ENCODE results near the gene FBXO44.

GRCh38 chr1:11659748-11660147 lies 5.1 kb downstream of the FBXO44 start:
- TF ChIP-seq CTCF (conservative IDR thresholded peaks at IDR 0.05; ENCODE audit: low read depth, low read length) (no peak), EZH2 (IDR thresholded peaks at IDR 0.05; ENCODE audit: borderline replicate concordance, low read depth, low read length, poor library complexity, severe bottlenecking) (no peak)
